Epidermal melanocyte (primary cell): ENCODE results near the gene RAB27B.
"Not testable (repeated sequence)": the region's sequence is repeated elsewhere in the genome, so short reads cannot be mapped to it uniquely, and the experiment has no call there.

ENCODE experiments used
- DNase-seq: peaks from one replicate; pipeline ENCODE4 v3.0.0; 2011; ENCODE audit warnings: low spot score; ENCODE audit not compliant: insufficient read length

Gene RAB27B, protein sequence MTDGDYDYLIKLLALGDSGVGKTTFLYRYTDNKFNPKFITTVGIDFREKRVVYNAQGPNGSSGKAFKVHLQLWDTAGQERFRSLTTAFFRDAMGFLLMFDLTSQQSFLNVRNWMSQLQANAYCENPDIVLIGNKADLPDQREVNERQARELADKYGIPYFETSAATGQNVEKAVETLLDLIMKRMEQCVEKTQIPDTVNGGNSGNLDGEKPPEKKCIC

DNA sequence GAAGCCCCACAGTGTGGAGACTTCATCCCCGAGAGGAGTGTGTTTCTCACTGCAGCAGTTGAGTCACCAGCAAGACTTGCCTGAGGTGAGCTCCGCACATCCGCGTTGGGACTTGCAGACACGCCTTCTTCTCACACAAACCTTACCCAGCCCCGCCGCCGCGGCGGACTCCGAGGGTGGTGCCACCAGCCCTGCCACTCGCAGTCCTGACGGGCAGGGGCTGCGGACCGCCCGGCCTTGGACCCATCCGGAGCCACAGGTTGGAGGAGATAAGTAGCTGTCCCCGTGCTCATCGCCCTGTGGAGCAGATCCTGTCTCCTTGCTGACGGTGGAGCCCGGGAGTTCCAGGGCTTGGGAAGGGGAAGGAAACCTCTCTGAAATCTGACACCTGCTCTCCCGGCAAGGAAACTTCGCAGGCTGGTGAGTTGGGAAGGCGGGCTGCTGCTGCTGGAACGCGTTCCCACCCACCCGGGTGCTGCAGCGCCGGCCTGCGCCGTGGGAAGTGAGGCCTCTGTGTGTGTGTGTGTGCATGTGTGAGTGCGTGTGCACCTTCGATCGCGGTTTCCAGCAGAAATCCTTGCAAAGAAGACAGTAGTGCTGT, at the start of gene RAB27B:
Gene RAB27B (plus strand): TSS at position 197 of the 601 bp plus-strand sequence. CDS start 49,109 bp downstream, outside the sequence.
- no peak for DNase-seq

DNA sequence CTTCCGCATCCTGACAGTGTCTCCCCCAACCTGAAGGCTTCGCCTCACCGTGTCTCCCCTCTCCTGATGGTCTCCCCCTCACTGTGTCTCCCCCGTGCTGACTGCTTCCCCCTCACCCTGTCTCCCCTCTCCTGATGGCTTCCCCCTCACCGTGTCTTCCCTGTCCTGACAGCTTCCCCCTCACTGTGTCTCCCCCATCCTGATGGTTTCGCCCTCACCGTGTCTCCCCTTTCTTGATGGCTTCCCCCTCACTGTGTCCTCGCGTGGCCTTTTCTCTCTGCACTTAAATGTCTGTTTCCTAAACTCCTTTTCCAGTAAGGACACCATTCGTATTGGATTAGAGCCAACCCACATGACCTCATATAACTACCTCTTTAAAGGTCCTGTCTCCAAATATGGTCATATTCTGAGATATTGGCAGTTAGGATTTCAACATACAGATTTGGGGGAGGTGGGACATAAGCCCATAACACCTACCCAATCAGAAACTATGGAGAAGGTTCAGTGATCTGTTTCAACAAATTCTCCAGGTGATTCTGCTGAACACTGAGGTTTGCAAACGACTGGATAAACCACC, 47.9 kb upstream of the RAB27B start:
- DNase-seq = no peak

DNA sequence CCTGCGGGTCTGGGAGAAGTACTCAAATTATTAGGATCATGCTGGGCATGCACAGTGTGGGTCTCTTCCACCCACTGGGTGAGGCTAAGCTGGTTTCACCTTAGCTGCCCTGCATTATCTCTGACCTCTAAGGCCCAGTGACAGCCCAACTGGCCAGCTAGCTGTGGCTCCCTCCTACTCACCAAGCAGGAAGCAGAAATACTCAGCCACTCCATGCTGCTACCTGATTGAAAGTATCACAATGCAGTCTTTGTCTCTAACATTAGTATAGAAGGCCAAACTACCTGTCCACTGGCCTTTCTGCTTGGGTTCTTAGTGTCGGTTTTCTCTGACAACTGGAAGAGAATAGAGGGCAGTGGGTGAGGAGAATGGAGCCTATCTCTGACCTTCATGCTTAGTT, 47.3 kb upstream of the RAB27B start:
- no peak for DNase-seq

DNA sequence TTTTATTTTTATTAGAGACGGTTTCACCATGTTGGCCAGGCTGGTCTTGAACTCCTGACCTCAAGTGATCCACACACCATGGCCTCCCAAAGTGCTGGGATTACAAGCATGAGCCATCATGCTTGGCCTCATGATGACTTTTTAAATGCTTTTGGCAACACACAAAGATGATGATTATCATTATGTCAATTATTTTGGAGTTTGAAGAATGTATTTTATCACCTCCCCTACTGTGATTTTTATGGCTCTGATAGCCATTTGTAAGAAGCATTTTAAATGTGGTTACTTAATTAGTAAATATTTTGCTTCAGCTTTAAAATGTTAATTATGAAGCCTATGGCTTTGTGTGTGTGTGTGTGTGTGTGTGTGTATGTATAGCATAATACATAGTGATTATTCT, 45.1 kb upstream of the RAB27B start:
- DNase-seq = no peak

DNA sequence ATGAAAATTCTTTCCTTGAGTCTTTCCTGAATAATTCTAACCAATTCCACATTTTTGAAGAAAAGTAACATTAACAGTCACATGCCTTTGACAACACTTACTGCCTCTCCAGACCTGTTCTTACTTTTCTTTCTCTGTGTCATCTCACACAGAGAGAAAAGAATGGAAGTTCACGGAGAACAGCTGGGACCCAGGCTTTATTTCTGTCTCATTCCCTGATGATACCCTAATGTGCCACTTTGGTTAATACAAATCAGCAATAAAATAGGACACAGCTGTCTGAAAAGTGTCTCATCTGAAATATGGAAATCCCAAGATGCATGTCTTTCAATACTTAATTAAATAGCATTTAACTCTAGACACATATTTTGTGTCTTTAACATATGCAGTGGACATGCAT, 42.1 kb upstream of the RAB27B start:
- DNase-seq = no peak

DNA sequence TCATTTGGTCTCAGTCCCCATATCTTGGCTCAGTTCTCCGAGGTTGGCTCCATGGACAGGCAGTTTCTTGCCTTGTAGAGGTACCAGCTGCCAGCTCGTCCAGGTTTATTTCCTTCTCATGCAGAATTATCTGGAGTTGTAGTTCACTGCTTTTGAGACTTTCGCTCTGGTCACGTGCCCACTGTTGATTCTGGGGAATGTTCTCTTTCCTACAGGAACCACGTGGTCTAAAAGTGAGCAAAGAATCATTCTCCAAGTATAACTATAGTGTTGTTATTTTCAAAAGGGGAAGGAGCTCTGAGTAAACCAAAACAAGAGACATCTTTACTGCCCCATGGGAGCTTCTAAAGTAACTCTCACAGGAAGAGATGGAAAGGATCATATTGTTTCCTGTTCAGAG, 41.2 kb upstream of the RAB27B start:
- no peak for DNase-seq

DNA sequence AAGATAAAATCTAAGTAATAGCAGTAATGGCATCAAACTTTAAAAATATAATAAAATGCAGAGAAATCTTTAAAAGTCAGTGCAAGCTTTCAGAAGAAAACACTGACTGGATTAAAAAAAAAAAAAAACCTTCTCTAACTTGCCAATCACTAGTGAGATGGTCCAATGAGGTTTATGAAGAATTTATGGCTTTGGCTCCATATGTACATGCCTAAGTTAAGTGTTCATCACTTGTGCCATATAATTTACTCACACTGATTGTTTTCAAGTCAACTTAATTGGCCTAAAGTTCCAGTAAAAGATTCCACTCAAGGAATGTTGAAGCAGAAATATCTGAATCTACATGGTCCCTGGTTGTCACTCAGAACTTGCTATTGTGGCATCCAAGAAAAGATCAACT, 40.7 kb upstream of the RAB27B start:
- DNase-seq = no peak

DNA sequence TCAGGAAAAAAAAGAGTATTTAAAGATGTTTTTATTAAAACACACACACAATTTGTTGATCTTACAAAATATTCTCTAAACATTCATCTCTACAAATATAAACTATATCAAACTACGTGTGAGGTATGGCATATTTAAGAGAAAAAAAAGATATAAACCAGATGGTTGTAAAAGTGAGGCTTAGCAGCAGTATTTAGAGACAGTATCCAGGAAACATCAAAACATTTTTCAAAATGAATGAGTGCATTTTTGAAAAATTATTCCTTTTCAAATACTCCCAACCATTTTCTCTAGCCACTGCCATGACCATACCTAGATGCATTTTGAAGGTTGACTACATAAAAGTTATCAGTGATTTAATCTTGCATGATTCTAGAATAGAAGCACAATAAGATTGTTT, 38.2 kb upstream of the RAB27B start:
- no peak for DNase-seq

DNA sequence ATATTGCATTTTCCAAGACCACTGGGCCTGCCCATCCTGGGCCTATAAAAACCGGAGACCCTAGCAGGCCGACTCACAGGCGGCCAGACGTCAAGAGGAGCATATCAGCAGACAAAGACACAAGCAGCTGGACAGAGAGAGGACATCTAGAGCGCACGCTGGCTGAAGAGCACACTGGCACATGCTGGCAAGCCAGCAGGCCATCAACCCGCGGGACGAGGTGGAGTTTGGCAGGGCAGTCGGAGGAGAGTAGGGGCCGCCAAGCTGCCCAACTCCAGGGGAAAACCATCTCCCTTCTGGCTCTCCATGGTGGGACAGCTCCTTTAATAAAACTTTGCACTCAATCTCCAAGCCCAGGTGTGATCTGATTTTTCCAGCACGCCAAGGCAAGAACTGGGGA, 36.6 kb upstream of the RAB27B start:
- DNase-seq = no peak

DNA sequence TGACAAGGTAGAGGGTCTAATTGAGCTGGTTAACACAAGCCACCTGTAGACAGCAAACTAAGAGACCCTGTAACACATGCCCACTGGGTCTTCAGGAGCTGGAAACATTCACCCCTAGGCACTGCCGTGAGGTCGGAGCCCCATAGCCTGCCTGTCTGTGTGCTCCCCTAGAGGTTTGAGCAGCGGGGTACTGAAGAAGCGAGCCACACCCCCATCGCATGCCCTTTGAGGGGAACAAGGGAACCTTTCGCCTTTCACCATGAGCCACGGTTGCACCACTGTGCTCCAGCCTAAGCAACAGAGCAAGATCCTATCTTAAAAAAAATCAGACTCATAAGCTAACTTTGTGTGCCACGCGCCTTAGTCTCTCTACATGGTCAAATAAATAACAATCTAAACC, 36.2 kb upstream of the RAB27B start:
- DNase-seq = no peak

DNA sequence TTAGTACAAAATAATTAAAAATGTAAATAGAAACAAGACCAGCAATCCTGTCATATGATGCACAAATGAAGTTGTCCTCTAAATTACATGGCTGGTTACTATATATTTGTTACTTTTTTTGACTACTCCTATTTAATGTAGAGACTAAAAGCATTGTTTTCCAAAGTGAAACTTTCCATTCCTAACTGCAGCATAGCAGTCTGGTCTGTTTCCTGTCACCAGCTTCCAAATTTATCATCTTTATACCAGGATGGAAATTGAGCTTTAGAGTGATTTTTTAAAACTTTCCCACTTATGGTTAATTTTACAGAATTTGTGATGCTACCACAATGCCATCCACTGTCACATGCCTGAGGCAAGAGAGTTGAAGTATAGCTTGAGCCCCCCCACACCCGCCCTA, 33.5 kb upstream of the RAB27B start:
- DNase-seq = no peak

DNA sequence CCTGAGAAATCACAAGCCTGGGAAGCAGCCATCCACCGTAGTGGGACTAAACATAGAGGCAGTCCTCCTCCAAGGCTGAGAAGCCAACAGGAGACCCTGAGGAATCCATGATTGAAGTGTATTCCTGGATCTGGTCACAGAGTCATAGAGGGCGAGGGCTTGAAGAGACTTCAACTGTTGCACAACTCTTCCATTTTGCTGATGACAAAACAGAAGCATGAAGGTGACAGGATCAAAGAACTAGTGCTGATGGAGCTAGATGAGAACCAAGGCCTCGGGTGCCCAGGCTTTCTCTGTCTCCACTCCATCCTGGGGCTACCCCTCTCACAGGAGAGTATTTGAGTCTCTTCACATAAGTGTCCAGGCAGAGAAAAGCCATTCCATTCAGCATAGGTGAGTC, 30.1 kb upstream of the RAB27B start:
- no peak for DNase-seq

DNA sequence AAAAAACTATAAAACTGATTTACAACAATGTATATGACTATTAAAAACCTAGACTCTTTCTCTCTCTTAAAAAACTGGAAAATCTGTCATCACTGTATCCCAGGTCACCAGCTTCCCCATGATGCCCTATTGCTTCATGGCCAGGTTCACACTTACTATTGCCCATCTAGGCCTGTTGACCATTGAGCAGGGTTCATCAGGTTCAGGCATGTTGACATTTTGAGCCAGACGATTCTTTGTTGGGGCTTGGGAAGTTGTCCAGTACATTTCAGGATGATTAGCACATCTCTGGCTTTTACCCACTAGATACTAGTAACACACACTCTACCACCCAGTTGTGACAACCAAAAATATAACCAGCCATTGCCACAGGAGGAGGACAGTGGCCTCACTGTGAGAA, 26.9 kb upstream of the RAB27B start:
- DNase-seq = no peak

DNA sequence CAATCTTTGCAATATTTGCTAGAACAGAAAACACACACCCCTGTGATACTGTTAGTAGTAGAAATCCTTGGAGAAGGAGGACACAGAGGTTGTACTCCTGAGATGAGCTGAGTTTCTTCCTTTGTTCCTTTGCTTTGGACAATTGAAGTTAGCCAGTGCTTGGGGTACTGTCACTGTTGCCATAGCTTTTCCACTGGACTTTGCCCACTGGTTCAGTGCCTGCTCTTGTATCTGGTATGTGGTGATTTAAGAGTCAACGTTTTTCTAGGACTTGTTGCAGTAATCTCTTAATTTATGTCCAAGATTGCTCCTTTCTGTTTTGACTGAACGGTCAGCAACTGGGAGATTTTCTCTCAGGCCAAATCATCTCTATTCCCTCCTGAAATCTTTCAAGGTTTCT, 26.1 kb upstream of the RAB27B start:
- DNase-seq = no peak

DNA sequence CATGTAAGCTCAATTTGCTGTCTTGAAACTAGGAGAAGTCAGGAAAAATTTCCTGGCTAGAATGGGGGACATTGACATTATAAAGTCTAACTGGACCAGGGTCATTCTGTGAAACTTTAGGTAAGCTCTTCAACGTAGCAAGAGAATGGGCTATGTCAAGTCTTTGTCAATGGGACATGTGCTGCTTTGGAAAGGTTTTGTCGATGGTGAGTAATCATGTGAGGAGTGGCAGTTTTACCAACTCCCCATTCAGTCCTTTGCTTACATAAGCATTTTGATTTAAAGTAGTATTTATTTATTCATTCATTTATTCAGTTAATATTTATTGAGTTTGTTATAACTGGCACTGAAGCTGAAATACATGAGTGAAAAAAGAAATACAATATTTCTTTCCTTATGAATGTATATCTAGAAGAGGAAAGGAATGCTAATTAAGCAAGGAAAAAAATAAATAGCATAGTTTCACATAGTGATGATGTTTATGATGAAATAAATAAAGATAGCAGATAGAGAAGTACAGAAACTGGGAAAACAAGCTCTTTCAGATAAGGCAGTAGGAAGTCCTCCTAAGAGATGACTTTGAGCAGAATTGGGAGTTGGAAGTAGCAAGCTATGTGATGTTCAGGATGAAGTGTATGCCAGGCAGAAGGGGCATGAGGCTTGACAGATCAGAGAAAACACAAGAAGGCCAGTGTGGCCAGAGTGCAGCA, 25.4 kb upstream of the RAB27B start:
- DNase-seq = no peak

DNA sequence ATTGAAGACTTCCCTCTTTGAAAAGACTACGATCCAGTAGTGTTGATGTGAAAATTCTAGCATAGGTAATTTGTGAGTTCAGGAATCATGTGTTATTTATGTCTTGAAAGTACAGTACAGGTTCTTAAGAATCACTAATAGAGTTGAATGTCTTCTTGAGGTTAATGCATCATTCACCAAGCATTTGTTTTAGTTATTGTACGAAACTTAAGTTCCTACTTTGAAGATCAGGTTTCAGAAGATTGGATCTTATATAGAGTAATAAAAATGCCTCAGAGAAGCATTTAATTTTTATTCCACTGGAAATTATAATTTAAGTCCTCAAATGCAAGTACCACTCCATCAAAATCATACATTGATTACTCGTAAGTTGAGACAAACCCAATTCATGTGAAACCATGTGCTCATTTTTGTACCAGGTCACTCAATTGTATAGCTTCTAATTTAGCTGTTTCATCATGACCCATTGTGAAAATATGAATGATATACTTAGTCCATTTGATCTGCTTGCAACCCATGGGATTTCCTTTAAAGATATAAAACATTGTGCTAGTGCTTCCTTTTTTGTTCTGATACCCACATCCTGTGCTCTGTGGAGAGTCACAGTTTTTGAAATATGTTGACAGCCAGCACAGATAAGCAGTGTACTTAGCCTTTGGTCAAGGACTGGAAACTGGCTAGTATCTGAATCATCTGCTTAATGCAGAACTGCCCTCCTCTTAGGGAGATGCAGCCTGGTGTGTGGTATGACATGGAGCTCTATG, 22.5 kb upstream of the RAB27B start:
- DNase-seq = no peak

DNA sequence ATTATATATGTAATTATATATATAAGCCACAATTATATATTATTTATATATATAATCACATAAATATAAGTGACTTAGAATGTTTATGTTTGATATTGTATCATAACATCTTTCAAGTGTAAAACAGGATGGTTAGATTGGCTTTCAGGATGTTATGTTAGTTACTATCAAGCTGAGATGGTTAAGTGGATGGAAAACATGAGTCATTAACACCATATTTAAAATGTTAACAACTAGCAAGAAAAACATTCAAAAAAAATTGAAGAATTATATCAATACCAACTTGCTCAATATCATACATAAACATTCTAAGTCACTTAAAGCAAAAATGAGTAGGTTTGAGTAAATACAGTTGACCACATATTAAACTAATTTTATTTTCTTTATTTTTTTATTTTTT, 21.8 kb upstream of the RAB27B start:
- no peak for DNase-seq

DNA sequence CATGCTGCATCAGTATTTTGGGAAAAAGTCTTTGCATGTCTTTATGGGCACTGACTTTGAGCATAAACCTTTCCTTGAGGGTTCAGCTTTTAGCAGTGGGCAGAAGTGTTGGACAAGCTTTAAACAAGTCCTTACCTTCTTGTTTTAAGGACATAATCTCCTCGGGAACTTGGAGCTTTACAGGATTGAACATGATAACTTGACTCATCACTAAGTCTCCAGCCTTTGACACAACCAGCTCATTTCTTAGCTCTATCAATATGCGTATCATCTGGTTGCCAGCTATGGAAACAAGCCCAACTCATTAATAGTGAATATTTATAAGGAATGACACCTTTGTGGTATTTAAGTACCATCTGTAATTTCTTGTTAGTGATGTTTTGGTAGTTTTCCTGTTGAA, 21.0 kb upstream of the RAB27B start:
- no peak for DNase-seq

DNA sequence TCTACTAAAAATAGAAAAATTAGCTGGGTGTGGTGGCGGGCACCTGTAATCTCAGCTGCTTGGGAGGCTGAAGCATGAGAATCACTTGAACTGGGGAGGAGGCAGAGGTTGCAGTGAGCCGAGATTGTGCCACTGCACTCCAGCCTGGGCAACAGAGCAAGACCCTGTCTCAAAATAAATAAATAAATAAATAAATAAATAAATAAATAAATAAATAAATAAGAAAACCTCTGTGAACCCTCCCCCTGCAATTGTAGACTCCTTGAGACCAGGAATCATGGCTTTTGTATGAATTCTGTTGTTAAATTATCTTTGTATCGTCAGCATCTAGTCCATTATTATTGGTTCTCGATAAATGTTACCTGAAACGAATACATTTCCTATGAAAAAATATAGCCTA, 17.6 kb upstream of the RAB27B start:
- not testable (repeated sequence) for DNase-seq

DNA sequence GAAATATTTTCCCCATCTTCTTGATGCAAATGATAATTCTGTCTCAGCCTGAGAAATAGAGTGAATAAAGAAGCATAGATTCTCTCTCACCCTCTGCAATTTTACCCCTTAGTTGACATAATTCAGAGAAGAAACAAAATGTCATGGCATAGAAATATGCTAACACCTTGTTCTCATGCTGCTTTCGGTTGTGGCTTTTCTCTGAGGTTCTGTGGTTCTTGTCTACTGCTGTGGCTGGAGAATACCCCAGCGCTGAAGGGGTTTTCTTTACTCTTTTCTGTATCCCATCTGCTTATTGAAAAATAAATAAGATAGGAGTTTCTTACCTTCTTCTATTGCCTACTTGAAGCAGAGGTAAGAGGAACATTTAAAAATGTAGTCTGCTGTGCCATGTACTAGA, 15.4 kb upstream of the RAB27B start:
- DNase-seq = no peak

DNA sequence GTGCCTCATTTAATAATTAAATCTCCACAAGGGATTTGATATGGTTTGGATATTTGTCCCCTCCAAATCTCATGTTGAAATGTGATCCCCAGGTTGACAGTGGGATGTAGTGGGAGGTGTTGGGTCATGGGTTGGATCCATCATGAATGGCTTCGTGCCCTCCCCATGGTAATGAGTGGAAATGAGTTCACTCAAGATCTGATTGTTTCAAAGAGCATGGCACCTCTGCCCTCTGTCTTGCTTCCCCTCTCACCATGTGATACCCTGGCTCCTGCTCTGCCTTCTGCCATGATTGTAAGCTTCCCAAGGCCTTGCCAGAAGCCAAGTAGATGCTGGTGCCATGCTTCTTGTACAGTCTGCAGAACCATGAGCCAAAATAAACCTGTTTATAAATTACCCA, 15.0 kb upstream of the RAB27B start:
- DNase-seq = no peak
